K562 (cell line): ENCODE measurements around the gene IFT22.

Source experiments
- ARID2 ChIP-seq: fragments of 450-650 bp; IDR thresholded peaks from 2 replicates; pipeline ENCODE4 v1.6.1; 2017; ENCODE audit warnings: antibody characterized with exemption, mild to moderate bottlenecking
- POLR2A ChIP-seq: fragments of 450-650 bp; conservative IDR thresholded peaks from 2 replicates; pipeline ENCODE4 v1.6.1; 2016
- ZNF586 ChIP-seq: fragments of 450-650 bp; formaldehyde crosslinking; conservative IDR thresholded peaks from 2 replicates; pipeline ENCODE4 v1.4.0; 2020; ENCODE audit warnings: mild to moderate bottlenecking, moderate library complexity

GRCh38 chr7:101319401-101319800 is 2.2 kb downstream of the IFT22 start:
- TF ChIP-seq ARID2 (no peak), ZNF586 (CRISPR knock-in tag) (no peak), POLR2A (no peak)
